ENCODE results near the gene TC2N. TPM values are rescaled to one million over a fixed set of nuclear protein-coding genes. Genes with fewer than 3 reads are reported as not detected.
A peak's percentile ranks its signal among the peaks of the same experiment; 100 is the strongest.

The TC2N gene
- total and polyA plus RNA-seq, 12 donors: 0.89 to 28.4 (median 4.3) TPM

GRCh38 chr14:91857614-91858013, 9.7 kb downstream of the TC2N start:
- no peak overlapping the region for H3K4me3 ChIP-seq
- no peaks in the 10 kb centered on the region for H3K36me3 ChIP-seq (replicated peaks in 1 of 2)
- intact Hi-C loops (cut with DNase I): no loop called here
- no peaks in the 10 kb centered on the region for H3K27me3 ChIP-seq
- WGBS, 4 donors: 84 to 93% (median 89%) methylated on average over 2 of the region's 2 CpGs
- TF ChIP-seq POLR2A (IDR thresholded peaks at IDR 0.05) (no peak), CTCF (IDR thresholded peaks at IDR 0.05) (no peak)
- no peak overlapping the region for H3K27ac ChIP-seq
- H3K4me1 ChIP-seq (replicated peaks in 1 of 2): no peaks in the 10 kb centered on the region
- no peak for DNase-seq
- H3K9me3 ChIP-seq (replicated peaks in 1 of 3): no peaks in the 10 kb centered on the region

- no peaks in the 10 kb centered on the region for H3K27me3 ChIP-seq
- no peak for TF ChIP-seq POLR2A (IDR thresholded peaks at IDR 0.05)
- no peak for TF ChIP-seq CTCF (IDR thresholded peaks at IDR 0.05)
- H3K9me3 ChIP-seq (replicated peaks in 1 of 3): no peaks in the 10 kb centered on the region
- WGBS, 4 donors: 58 to 67% (median 63%) methylated on average over 2 of the region's 2 CpGs
- no peak overlapping the region for H3K4me3 ChIP-seq
- no peak for DNase-seq
- no peaks in the 10 kb centered on the region for H3K4me1 ChIP-seq (replicated peaks in 1 of 2)
- peak overlapping the region in 1 of 5 donors; percentile 29 for H3K27ac ChIP-seq
- H3K36me3 ChIP-seq (replicated peaks in 1 of 2): no peaks in the 10 kb centered on the region
- intact Hi-C loops (cut with DNase I): no loop called here
These were observed 12.9 kb downstream of the TC2N start for GRCh38 chr14:91854327-91854934.

GRCh38 chr14:91851563-91851962, 15.8 kb downstream of the TC2N start:
- Histone ChIP-seq H3K9me3 (replicated peaks in 1 of 3) (no peaks in the 10 kb centered on the region), H3K4me1 (replicated peaks in 1 of 2) (no peaks in the 10 kb centered on the region), H3K27me3 (no peaks in the 10 kb centered on the region), H3K4me3 (no peak overlapping the region), H3K27ac (no peak overlapping the region), H3K36me3 (replicated peaks in 1 of 2) (no peaks in the 10 kb centered on the region)
- DNase-seq: no peak
- intact Hi-C loops (cut with DNase I): no loop called here
- no peak for TF ChIP-seq POLR2A (IDR thresholded peaks at IDR 0.05)
- WGBS, 4 donors: 0 to 49% (median 20%) methylated on average over 1 of the region's 1 CpG

- DNase-seq: no peak
- Histone ChIP-seq H3K36me3 (replicated peaks in 1 of 2) (no peaks in the 10 kb centered on the region), H3K27ac (no peak overlapping the region), H3K27me3 (no peaks in the 10 kb centered on the region), H3K4me1 (replicated peaks in 1 of 2) (no peaks in the 10 kb centered on the region), H3K4me3 (no peak overlapping the region), H3K9me3 (replicated peaks in 1 of 3) (no peaks in the 10 kb centered on the region)
- intact Hi-C loops (cut with DNase I): no loop called here
- 55 to 62% (median 59%) methylated on average over 4 of the region's 4 CpGs for WGBS, 4 donors
- no peak for TF ChIP-seq CTCF (IDR thresholded peaks at IDR 0.05)
- no peak for TF ChIP-seq POLR2A (IDR thresholded peaks at IDR 0.05)
These were observed 18.8 kb downstream of the TC2N start for GRCh38 chr14:91848504-91849001.

DNA sequence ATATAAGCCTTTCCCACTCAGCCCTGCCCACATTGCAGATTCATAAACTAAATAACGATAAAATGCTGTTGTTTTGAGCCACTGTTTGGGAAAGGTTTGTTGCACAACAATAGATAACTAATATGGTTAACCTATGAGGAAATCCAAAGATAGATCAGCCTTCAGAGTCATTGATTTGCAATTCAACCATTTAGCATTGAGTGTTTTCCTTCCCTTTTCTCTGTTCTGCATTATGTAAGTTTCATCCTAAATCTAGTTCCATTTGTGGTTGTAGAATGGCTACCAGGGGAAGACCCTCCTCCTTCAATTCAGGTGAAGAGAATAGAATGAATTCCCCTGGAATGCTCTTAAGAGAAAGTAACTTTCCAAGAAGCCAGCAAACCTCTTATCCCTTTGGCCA, 19.6 kb downstream of the TC2N start:
- H3K36me3 ChIP-seq (replicated peaks in 1 of 2): no peaks in the 10 kb centered on the region
- no peaks in the 10 kb centered on the region for H3K27me3 ChIP-seq
- H3K9me3 ChIP-seq (replicated peaks in 1 of 3): no peaks in the 10 kb centered on the region
- no peak for DNase-seq
- no peak overlapping the region for H3K27ac ChIP-seq
- no peaks in the 10 kb centered on the region for H3K4me1 ChIP-seq (replicated peaks in 1 of 2)
- intact Hi-C loops (cut with DNase I): no loop called here
- H3K4me3 ChIP-seq: no peak overlapping the region
- TF ChIP-seq POLR2A (IDR thresholded peaks at IDR 0.05) (no peak), CTCF (IDR thresholded peaks at IDR 0.05) (no peak)
- 66 to 89% (median 76%) methylated on average over 1 of the region's 1 CpG for WGBS, 4 donors

Data from adrenal gland (tissue), 12 donors.